OCI-LY7 (cell line): Measurements from ENCODE around the gene RTN4. TPM values are rescaled to one million over a fixed set of nuclear protein-coding genes. Genes with fewer than 3 reads are reported as not detected.
A peak's percentile ranks its signal among the peaks of the same experiment; 100 is the strongest.

ENCODE experiments used
- BruUV-seq: library from RNA; stranded (reverse); fragments of 400-500 nt; replicated peaks from 2 replicates; lab custom pipeline; 2021; lab: Mats Ljungman, UMichigan
- CTCF ChIA-PET: fragments of 300-600 bp; sonication (Branson Sonifier 250); formaldehyde crosslinking; loops from one replicate; lab custom pipeline; 2022; ENCODE audit warnings: antibody characterized with exemption; ENCODE audit not compliant: unreplicated experiment; lab: Charles Lee
- POLR2A ChIA-PET: fragments of 300-600 bp; sonication (Branson Sonifier 250); formaldehyde crosslinking; loops from one replicate; lab custom pipeline; 2022; ENCODE audit warnings: antibody characterized with exemption; lab: Charles Lee
- DNase-seq: peaks from one replicate; pipeline ENCODE4 v3.0.0-alpha.2; 2015; ENCODE audit warnings: low spot score
- H2AFZ ChIP-seq: fragments of 200-600 bp; sonication (generic), shearing (Covaris generic); 2 replicates; pipeline ENCODE4 v1.6.1; 2014; ENCODE audit warnings: mild to moderate bottlenecking, antibody characterized with exemption, low read length, moderate library complexity
- H3K27ac ChIP-seq: fragments of 200-600 bp; sonication (generic); 2 replicates; pipeline ENCODE4 v1.5.1; 2014; ENCODE audit warnings: mixed run types, low read depth, mild to moderate bottlenecking, moderate library complexity, low read length, inconsistent platforms; ENCODE audit not compliant: poor library complexity, severe bottlenecking
- H3K36me3 ChIP-seq: fragments of 200-600 bp; sonication (generic); 2 replicates; pipeline ENCODE4 v1.6.1; 2014; ENCODE audit warnings: mild to moderate bottlenecking, antibody characterized with exemption, low read length, moderate library complexity, mixed read lengths; ENCODE audit not compliant: insufficient read depth
- H3K4me1 ChIP-seq: fragments of 200-600 bp; sonication (generic); 2 replicates; pipeline ENCODE4 v1.5.1; 2014; ENCODE audit warnings: mild to moderate bottlenecking, low read length; ENCODE audit not compliant: insufficient read depth, poor library complexity, severe bottlenecking
- H3K4me2 ChIP-seq: fragments of 200-600 bp; sonication (generic); 2 replicates; pipeline ENCODE4 v1.6.1; 2014; ENCODE audit warnings: mild to moderate bottlenecking, low read length
- H3K4me3 ChIP-seq: fragments of 200-600 bp; sonication (generic); 2 replicates; pipeline ENCODE4 v1.5.1; 2014; ENCODE audit warnings: mild to moderate bottlenecking, low read depth, low read length; ENCODE audit not compliant: poor library complexity, severe bottlenecking
- H3K79me2 ChIP-seq: fragments of 200-600 bp; sonication (generic); 2 replicates; pipeline ENCODE4 v1.6.1; 2016; ENCODE audit warnings: low read depth, mild to moderate bottlenecking, low read length, moderate library complexity, mixed read lengths; ENCODE audit not compliant: insufficient read depth
- H3K9me2 ChIP-seq: fragments of 200-600 bp; sonication (generic); 2 replicates; pipeline ENCODE4 v1.6.1; 2016; ENCODE audit warnings: mild to moderate bottlenecking, low read length, mixed read lengths; ENCODE audit not compliant: insufficient read depth
- H3K9me3 ChIP-seq: fragments of 200-600 bp; sonication (generic); 2 replicates; pipeline ENCODE4 v1.6.1; 2014; ENCODE audit warnings: mild to moderate bottlenecking, mixed run types, low read length, mixed read lengths
- H4K20me1 ChIP-seq: fragments of 200-600 bp; sonication (generic); 2 replicates; pipeline ENCODE4 v1.6.1; 2014; ENCODE audit warnings: mild to moderate bottlenecking, antibody characterized with exemption, low read length, moderate library complexity, mixed read lengths; ENCODE audit not compliant: insufficient read depth
- EZH2phosphoT487 ChIP-seq: fragments of 200-600 bp; sonication (generic); IDR thresholded peaks from 2 replicates; pipeline ENCODE4 v1.6.1; 2018; ENCODE audit warnings: low read depth, borderline replicate concordance, mild to moderate bottlenecking, mixed run types, antibody characterized with exemption, low read length, moderate library complexity, mixed read lengths
- intact Hi-C: fragments of 100-400 bp; cut with micrococcal nuclease; formaldehyde crosslinking; loops from one replicate; pipeline ENCODE4 v1.10.0; 2022; ENCODE audit not compliant: unreplicated experiment
- total RNA-seq, 2 experiments: library from RNA; depleted of rRNA in 1 of 2; stranded (reverse); fragments of >200 nt in 1 of 2; shearing (Covaris generic) in 1 of 2; gene quantifications; 2 replicates each; pipeline ENCODE4 v1.2.3, GENCODE V29; 2014 to 2022
- TF ChIP-seq, protein P1 (sequence below): fragments of 200-600 bp; sonication (generic); conservative IDR thresholded peaks from 2 replicates; pipeline ENCODE4 v1.5.1; 2014; ENCODE audit warnings: mild to moderate bottlenecking, antibody characterized with exemption, low read length, moderate library complexity, mixed read lengths

The RTN4 gene
- total RNA-seq, 2 experiments from 2014 or later = 36.5 to 75.2 TPM

- Histone ChIP-seq H3K9me2 (no peaks in the 10 kb centered on the region), H3K9me3 (no peaks in the 10 kb centered on the region), H3K79me2 (peaks cover 86% of the 10 kb centered on the region), H2AFZ (no peak overlapping the region), H3K4me1 (peaks cover 18% of the 10 kb centered on the region), H3K4me2 (peak overlapping the region; percentile 26; the same call in 1 of the 2 replicates), H3K36me3 (peaks cover 11% of the 10 kb centered on the region; the same call in 1 of the 2 replicates), H3K4me3 (no peak overlapping the region), H4K20me1 (peaks cover 38% of the 10 kb centered on the region), H3K27ac (no peak overlapping the region)
- ChIA-PET CTCF (interaction anchor here (1.0 kb wide), 1 partner anchor 24 kb away, joined by 3 read pairs; no protein-coding TSS in a partner anchor), POLR2A (interaction anchor here (0.6 to 1.0 kb wide), 5 partner anchors 12 to 128 kb away, joined by 3 to 9 read pairs (median 4); no protein-coding TSS in a partner anchor)
- BruUV-seq = no TSS peak
- no peak for DNase-seq
- TF ChIP-seq, protein P1, sequence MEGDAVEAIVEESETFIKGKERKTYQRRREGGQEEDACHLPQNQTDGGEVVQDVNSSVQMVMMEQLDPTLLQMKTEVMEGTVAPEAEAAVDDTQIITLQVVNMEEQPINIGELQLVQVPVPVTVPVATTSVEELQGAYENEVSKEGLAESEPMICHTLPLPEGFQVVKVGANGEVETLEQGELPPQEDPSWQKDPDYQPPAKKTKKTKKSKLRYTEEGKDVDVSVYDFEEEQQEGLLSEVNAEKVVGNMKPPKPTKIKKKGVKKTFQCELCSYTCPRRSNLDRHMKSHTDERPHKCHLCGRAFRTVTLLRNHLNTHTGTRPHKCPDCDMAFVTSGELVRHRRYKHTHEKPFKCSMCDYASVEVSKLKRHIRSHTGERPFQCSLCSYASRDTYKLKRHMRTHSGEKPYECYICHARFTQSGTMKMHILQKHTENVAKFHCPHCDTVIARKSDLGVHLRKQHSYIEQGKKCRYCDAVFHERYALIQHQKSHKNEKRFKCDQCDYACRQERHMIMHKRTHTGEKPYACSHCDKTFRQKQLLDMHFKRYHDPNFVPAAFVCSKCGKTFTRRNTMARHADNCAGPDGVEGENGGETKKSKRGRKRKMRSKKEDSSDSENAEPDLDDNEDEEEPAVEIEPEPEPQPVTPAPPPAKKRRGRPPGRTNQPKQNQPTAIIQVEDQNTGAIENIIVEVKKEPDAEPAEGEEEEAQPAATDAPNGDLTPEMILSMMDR = no peak
- intact Hi-C loops = no loop called here
These were observed 4.5 kb downstream of the RTN4 start for GRCh38 chr2:55045780-55046179.

DNA sequence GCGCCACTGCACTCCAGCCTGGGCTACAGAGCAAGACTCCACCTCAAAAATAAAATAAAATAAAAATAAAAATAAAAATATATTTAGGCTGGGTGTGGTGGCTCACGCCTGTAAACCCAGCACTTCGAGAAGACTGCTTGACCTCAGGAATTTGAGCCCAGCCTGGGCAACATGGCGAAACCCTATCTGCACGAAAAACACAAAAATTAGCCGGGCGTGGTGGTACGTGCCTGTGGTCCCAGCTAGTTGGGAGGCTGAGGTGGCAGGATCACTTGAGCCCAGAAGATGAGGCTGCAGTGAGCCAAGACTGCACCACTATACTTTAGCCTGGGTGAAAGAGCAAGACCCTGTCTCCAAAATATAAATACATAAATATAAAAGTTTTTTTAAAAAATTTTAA lies 6.4 kb downstream of the RTN4 start:
- BruUV-seq = no TSS peak
- Histone ChIP-seq H3K9me2 (no peaks in the 10 kb centered on the region), H3K4me1 (peaks cover 18% of the 10 kb centered on the region), H4K20me1 (peaks cover 38% of the 10 kb centered on the region), H3K4me2 (no peak overlapping the region), H2AFZ (no peak overlapping the region), H3K9me3 (peaks cover 5% of the 10 kb centered on the region), H3K4me3 (no peak overlapping the region), H3K79me2 (peaks cover 100% of the 10 kb centered on the region), H3K27ac (no peak overlapping the region), H3K36me3 (peaks cover 21% of the 10 kb centered on the region)
- TF ChIP-seq EZH2phosphoT487 = no peak
- TF ChIP-seq, protein P1 = no peak
- intact Hi-C loops = no loop called here
- DNase-seq = no peak
- ChIA-PET CTCF (no interaction called here), POLR2A (interaction anchor here (1.2 to 4.6 kb wide), 2 partner anchors 17 to 285 kb away, joined by 3 to 38 read pairs; no protein-coding TSS in a partner anchor)

DNA sequence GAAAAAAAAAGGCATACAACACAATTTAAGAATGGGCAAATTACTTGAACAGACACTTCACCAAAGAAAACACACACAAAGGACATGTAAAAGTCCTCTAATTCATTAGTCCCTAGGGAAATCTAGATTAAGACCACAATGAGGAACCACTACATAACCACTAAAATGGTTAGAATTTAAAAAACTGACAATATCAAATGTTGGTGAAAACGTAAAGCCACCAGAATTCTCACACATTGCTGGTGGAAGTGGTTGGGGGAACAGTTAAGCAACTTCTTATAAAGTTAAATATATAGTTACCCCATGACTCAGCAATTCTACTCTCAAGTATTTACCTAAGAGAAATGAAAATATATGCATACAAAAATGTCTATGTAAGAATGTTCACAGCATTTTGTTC lies 11.8 kb downstream of the RTN4 start:
- H3K4me3 ChIP-seq = no peak overlapping the region
- TF ChIP-seq, protein P1 = no peak
- TF ChIP-seq EZH2phosphoT487 = no peak
- no peak overlapping the region for H3K27ac ChIP-seq
- peaks cover 19% of the 10 kb centered on the region for H3K4me1 ChIP-seq
- ChIA-PET POLR2A (interaction anchor here (0.9 to 1.6 kb wide), 2 partner anchors 10 to 13 kb away, joined by 4 to 5 read pairs; no protein-coding TSS in a partner anchor), CTCF (no interaction called here)
- peaks cover 100% of the 10 kb centered on the region for H3K79me2 ChIP-seq
- no TSS peak for BruUV-seq
- no peak overlapping the region for H3K4me2 ChIP-seq
- H4K20me1 ChIP-seq = peaks cover 26% of the 10 kb centered on the region; the same call in 1 of the 2 replicates
- DNase-seq = peak; percentile 16
- peaks cover 33% of the 10 kb centered on the region for H3K36me3 ChIP-seq
- H3K9me2 ChIP-seq = no peaks in the 10 kb centered on the region
- no peak overlapping the region for H2AFZ ChIP-seq
- intact Hi-C loops = no loop called here
- H3K9me3 ChIP-seq = peaks cover 18% of the 10 kb centered on the region
